Testis (tissue), 2 donors: ENCODE results near the gene HIPK4.

ENCODE experiments used
- POLR2A ChIP-seq: fragments of 450-650 bp; IDR thresholded peaks from one replicate; pipeline ENCODE4 v1.6.1; 2017; ENCODE audit warnings: antibody characterized with exemption, mild to moderate bottlenecking, moderate library complexity
- TF ChIP-seq, protein P1 (sequence below), 3 experiments: fragments of 450-650 bp in 2 of 3; fragments of 200-600 bp in 1 of 3; sonication (generic) in 1 of 3; IDR thresholded peaks; one replicate each; pipeline ENCODE4 v1.5.1; 2016 to 2019; ENCODE audit warnings: antibody characterized with exemption in 3 of 3, mild to moderate bottlenecking in 2 of 3, moderate library complexity in 1 of 3

DNA sequence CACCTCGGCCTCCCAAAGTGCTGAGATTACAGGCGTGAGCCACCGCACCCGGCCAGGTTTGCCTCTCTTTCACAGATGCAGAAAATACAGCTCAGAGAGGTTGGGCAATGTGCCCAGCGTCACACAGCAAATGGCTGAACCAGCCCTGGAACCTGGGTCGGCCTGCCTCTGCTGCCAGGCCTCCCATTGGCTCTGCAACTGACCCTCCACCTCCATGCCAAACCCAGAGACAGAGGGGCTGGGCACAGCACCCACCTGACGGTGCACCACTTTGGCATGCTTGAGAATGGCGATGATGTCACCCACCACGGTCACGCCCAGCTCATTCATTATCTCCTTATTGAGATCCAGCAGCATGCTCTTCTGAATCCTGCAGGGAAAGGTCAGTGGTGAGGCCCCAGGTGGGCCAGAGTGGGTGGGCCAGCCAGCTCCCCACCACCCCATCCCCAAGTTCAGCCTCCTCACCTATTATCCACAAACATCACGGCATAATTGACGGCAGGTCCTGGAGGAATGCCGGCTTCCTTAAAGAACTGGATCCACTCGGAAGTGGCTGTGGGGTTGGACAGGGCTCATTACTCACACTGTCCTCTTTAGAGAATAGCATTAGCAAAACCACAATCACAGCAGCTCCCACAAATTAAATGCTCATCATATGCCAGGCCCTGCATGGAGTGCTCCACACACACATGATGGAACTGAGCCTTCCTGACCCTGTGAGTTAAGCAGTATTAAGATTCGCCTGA, 54.0 kb downstream of the HIPK4 start:
- TF ChIP-seq, protein P1, sequence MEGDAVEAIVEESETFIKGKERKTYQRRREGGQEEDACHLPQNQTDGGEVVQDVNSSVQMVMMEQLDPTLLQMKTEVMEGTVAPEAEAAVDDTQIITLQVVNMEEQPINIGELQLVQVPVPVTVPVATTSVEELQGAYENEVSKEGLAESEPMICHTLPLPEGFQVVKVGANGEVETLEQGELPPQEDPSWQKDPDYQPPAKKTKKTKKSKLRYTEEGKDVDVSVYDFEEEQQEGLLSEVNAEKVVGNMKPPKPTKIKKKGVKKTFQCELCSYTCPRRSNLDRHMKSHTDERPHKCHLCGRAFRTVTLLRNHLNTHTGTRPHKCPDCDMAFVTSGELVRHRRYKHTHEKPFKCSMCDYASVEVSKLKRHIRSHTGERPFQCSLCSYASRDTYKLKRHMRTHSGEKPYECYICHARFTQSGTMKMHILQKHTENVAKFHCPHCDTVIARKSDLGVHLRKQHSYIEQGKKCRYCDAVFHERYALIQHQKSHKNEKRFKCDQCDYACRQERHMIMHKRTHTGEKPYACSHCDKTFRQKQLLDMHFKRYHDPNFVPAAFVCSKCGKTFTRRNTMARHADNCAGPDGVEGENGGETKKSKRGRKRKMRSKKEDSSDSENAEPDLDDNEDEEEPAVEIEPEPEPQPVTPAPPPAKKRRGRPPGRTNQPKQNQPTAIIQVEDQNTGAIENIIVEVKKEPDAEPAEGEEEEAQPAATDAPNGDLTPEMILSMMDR (IDR thresholded peaks at IDR 0.05): no peak
- TF ChIP-seq POLR2A: no peak
